Osteoblast (primary cell): Measurements from ENCODE around the gene SPATC1L. TPM values are rescaled to one million over a fixed set of nuclear protein-coding genes. Genes with fewer than 3 reads are reported as not detected.
A peak's percentile ranks its signal among the peaks of the same experiment; 100 is the strongest.

ENCODE experiments used
- DNase-seq: peaks from one replicate; pipeline ENCODE4 v3.0.0; 2011; ENCODE audit warnings: low spot score, mixed read lengths; ENCODE audit not compliant: insufficient read length; ENCODE audit errors: missing footprints
- H2AFZ ChIP-seq: 2 replicates; pipeline ENCODE4 v1.6.0; 2011; ENCODE audit warnings: mild to moderate bottlenecking, low read length
- H3K27ac ChIP-seq: 2 replicates; pipeline ENCODE4 v1.5.1; 2011; ENCODE audit warnings: mild to moderate bottlenecking, low read depth, low read length, moderate library complexity
- H3K27me3 ChIP-seq: 2 replicates; pipeline ENCODE4 v1.6.0; 2012; ENCODE audit warnings: mild to moderate bottlenecking, control low read depth, inconsistent platforms, low read length, moderate library complexity; ENCODE audit not compliant: insufficient read depth
- H3K36me3 ChIP-seq: 2 replicates; pipeline ENCODE4 v1.5.1; 2011; ENCODE audit warnings: mild to moderate bottlenecking, low read length, control low read depth, moderate library complexity; ENCODE audit not compliant: insufficient read depth
- H3K4me1 ChIP-seq: 2 replicates; pipeline ENCODE4 v1.5.1; 2011; ENCODE audit warnings: mild to moderate bottlenecking, low read length, control low read depth, moderate library complexity; ENCODE audit not compliant: insufficient read depth
- H3K4me2 ChIP-seq: 2 replicates; pipeline ENCODE4 v1.6.0; 2011; ENCODE audit warnings: mild to moderate bottlenecking, low read length; ENCODE audit not compliant: insufficient read depth
- H3K4me3 ChIP-seq: fragments of 200-600 bp; sonication (generic); 3 replicates; pipeline ENCODE4 v1.5.1; 2012; ENCODE audit warnings: mild to moderate bottlenecking, low read length, inconsistent platforms; ENCODE audit not compliant: insufficient read depth
- H3K79me2 ChIP-seq: 2 replicates; pipeline ENCODE4 v1.6.0; 2012; ENCODE audit warnings: mild to moderate bottlenecking, low read length, control low read depth, inconsistent platforms; ENCODE audit not compliant: insufficient read depth
- H3K9me3 ChIP-seq: 2 replicates; pipeline ENCODE4 v1.5.1; 2011; ENCODE audit warnings: low read depth, low read length, control low read depth
- H4K20me1 ChIP-seq: 2 replicates; pipeline ENCODE4 v1.6.0; 2012; ENCODE audit warnings: mild to moderate bottlenecking, low read length, control low read depth; ENCODE audit not compliant: insufficient read depth
- total RNA-seq: library from RNA; depleted of rRNA; stranded (reverse); fragments of >200 nt; gene quantifications from 2 replicates; pipeline ENCODE4 v1.2.3, GENCODE V29; 2012
- TF ChIP-seq, protein P1 (sequence below): IDR thresholded peaks from 2 replicates; pipeline ENCODE4 v1.5.1; 2011; ENCODE audit warnings: mild to moderate bottlenecking, low read depth, low read length, moderate library complexity; ENCODE audit errors: extremely low read depth

The SPATC1L gene
- total RNA-seq, 1 donor: 6.9 TPM

DNA sequence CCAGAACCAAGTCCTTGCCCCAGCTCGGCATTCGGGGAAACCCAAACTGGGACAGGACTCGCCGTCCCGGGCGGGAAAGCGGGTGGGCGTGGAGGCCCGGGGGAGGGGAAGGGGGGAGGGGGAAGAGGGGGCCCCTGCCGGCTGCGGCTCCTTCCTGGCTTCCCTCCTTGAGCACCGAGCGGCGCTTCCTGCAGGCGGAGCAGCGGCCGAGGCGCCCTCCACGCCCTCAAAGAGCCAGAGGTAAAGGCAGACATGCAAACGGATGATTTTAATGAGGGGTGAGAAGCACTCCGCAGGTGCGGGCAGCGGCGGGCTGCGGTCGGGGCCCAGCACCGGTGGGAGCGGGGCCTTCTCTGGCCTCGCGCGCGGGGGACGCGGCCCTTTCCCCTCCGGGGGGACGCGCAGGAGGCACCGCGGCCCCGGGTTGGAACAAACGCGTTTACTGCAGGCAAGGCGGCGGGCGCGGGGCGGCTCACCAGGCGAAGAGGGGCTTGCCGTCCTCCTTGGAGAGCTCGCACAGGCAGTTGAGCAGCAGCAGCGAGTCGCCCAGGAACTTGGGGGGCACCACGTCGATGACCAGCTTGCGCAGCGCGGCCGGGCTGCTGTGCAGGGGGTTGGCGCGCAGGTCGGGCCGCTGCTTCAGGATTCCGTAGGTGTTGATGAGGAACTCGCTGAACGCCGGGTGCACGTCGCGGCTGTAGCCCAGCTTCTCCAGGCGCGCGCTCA lies 23.2 kb downstream of the SPATC1L start:
- Histone ChIP-seq H3K4me3 (no peak overlapping the region), H3K79me2 (no peaks in the 10 kb centered on the region), H2AFZ (no peak overlapping the region), H3K27ac (no peak overlapping the region), H3K27me3 (peaks cover 4% of the 10 kb centered on the region), H3K4me2 (no peak overlapping the region), H3K9me3 (no peaks in the 10 kb centered on the region), H4K20me1 (no peaks in the 10 kb centered on the region), H3K4me1 (no peaks in the 10 kb centered on the region), H3K36me3 (no peaks in the 10 kb centered on the region)
- peak; percentile 77 for DNase-seq
- TF ChIP-seq, protein P1, sequence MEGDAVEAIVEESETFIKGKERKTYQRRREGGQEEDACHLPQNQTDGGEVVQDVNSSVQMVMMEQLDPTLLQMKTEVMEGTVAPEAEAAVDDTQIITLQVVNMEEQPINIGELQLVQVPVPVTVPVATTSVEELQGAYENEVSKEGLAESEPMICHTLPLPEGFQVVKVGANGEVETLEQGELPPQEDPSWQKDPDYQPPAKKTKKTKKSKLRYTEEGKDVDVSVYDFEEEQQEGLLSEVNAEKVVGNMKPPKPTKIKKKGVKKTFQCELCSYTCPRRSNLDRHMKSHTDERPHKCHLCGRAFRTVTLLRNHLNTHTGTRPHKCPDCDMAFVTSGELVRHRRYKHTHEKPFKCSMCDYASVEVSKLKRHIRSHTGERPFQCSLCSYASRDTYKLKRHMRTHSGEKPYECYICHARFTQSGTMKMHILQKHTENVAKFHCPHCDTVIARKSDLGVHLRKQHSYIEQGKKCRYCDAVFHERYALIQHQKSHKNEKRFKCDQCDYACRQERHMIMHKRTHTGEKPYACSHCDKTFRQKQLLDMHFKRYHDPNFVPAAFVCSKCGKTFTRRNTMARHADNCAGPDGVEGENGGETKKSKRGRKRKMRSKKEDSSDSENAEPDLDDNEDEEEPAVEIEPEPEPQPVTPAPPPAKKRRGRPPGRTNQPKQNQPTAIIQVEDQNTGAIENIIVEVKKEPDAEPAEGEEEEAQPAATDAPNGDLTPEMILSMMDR: no peak

DNA sequence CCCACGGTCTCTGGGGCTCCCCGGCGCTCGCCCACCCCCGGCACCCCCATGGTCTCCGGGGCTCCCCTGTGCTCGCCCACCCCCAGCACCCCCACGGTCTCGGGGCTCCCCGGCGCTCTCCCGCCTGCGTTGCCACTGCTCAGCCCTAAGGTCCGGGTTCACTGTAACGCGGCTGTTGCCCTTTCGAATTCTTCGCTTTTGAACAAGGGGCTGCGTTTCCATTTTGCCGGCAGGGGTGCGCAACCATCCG lies 23.7 kb downstream of the SPATC1L start:
- Histone ChIP-seq H3K27ac (no peak overlapping the region), H3K79me2 (no peaks in the 10 kb centered on the region), H3K4me3 (no peak overlapping the region), H4K20me1 (no peaks in the 10 kb centered on the region), H3K27me3 (peaks cover 4% of the 10 kb centered on the region), H3K36me3 (no peaks in the 10 kb centered on the region), H3K4me2 (no peak overlapping the region), H3K4me1 (no peaks in the 10 kb centered on the region), H3K9me3 (no peaks in the 10 kb centered on the region), H2AFZ (no peak overlapping the region)
- TF ChIP-seq, protein P1: no peak
- peak; percentile 76 for DNase-seq

DNA sequence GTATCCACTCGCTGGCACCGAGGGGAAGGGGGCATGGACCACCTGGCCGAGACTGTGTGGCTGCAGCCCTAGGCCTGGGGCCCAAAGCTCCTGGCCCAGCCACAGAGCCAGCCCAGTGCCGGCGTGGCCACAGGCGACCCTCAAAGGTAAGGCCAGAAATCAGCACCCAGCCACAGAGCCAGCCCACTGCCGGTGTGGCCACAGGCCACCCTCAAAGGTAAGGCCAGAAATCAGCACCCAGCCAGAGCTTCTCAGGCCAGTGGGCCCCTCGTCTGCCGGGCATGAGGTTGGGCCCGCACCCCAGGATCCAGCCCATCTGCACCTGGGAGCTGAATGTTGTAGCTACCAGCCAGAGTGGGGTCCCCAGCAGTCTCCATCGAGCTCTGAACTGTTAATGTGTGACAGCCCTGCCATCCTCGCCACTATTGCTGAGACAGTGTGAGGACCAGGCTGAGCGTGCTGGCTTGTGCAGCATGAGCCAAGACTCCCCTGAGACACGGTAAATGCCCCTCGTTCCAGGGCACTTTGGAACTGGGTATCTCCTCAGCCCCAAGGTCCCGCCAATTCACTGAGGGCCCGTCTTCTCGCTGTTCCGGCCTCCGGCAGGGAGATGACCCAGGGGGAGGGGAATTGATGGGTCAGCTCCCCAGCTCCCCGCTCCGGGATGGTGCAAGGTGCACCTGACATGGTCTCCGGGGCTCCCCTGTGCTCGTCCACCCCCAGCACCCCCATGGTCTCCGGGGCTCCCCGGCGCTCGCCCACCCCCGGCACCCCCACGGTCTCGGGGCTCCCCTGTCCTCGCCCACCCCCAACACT lies 24.2 kb downstream of the SPATC1L start:
- peak; percentile 77 for DNase-seq
- H3K4me3 ChIP-seq: no peak overlapping the region
- no peak overlapping the region for H2AFZ ChIP-seq
- peaks cover 4% of the 10 kb centered on the region for H3K27me3 ChIP-seq
- H3K4me2 ChIP-seq: no peak overlapping the region
- H4K20me1 ChIP-seq: no peaks in the 10 kb centered on the region
- TF ChIP-seq, protein P1: no peak
- H3K4me1 ChIP-seq: no peaks in the 10 kb centered on the region
- H3K79me2 ChIP-seq: no peaks in the 10 kb centered on the region
- H3K27ac ChIP-seq: no peak overlapping the region
- H3K36me3 ChIP-seq: no peaks in the 10 kb centered on the region
- H3K9me3 ChIP-seq: no peaks in the 10 kb centered on the region

DNA sequence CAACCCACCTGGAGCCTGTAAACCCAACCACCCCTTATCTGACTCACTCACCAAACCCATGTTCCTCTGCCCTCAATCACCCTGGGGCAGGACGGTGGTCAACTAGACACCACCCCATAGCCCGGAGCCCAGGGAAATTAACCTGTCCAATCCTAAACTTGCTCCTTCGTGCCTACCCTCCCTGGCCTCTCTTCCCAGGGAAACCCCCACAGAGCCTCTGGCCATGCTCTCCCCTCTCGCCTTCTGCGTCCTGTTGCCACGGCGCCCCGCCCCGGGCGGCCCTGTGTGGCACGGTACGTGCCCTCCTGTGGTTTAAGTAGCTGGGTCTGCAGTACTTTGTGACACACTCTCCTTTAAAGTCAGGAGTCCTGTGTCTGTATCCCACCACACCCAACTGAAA lies 24.9 kb downstream of the SPATC1L start:
- H3K9me3 ChIP-seq: no peaks in the 10 kb centered on the region
- no peak overlapping the region for H3K27ac ChIP-seq
- no peak overlapping the region for H2AFZ ChIP-seq
- H3K4me3 ChIP-seq: no peak overlapping the region
- no peaks in the 10 kb centered on the region for H3K79me2 ChIP-seq
- peak; percentile 78 for DNase-seq
- no peaks in the 10 kb centered on the region for H3K4me1 ChIP-seq
- peaks cover 4% of the 10 kb centered on the region for H3K27me3 ChIP-seq
- H4K20me1 ChIP-seq: no peaks in the 10 kb centered on the region
- TF ChIP-seq, protein P1: no peak
- H3K36me3 ChIP-seq: no peaks in the 10 kb centered on the region
- H3K4me2 ChIP-seq: no peak overlapping the region
